Testis (tissue), 2 donors: Measurements from ENCODE around the gene DCDC1.

Experiments
- CTCF ChIP-seq, 3 experiments: fragments of 450-650 bp in 2 of 3; fragments of 200-600 bp in 1 of 3; sonication (generic) in 1 of 3; IDR thresholded peaks; one replicate each; pipeline ENCODE4 v1.5.1; 2016 to 2019; ENCODE audit warnings: antibody characterized with exemption in 3 of 3, mild to moderate bottlenecking in 2 of 3, moderate library complexity in 1 of 3
- POLR2A ChIP-seq: fragments of 450-650 bp; IDR thresholded peaks from one replicate; pipeline ENCODE4 v1.6.1; 2017; ENCODE audit warnings: antibody characterized with exemption, mild to moderate bottlenecking, moderate library complexity

- TF ChIP-seq CTCF (IDR thresholded peaks at IDR 0.05) (no peak), POLR2A (no peak)
Measured at GRCh38 chr11:31096191-31096805, 273.2 kb downstream of the DCDC1 start.
